ENCODE results near the gene CMTM1. TPM values are rescaled to one million over a fixed set of nuclear protein-coding genes. Genes with fewer than 3 reads are reported as not detected.

CMTM1 gene
- total RNA-seq, 1 experiment from 2014 or later, result 5.2 TPM

- peaks cover 50 to 61% of the 10 kb centered on the region in 2 experiments for H3K4me1 ChIP-seq (ENCODE audit: control insufficient read depth in 1 of 2, insufficient read depth in 2 of 2, low read length in 2 of 2)
- DNase-seq (ENCODE audit: low read depth, low spot score), result no peak
Observed at GRCh38 chr16:66520406-66521170, 45.7 kb upstream of the CMTM1 start.

GRCh38 chr16:66521252-66521713 lies 45.0 kb upstream of the CMTM1 start:
- H3K27ac ChIP-seq (ENCODE audit: low read depth, low read length), result no peak overlapping the region
- TF ChIP-seq REST (IDR thresholded peaks at IDR 0.05; ENCODE audit: low read depth), result no peak
- no peak for TF ChIP-seq EZH2 (IDR thresholded peaks at IDR 0.05)
- TF ChIP-seq POLR2AphosphoS5 (IDR thresholded peaks at IDR 0.05; ENCODE audit: low read depth, low read length), result no peak
- TF ChIP-seq ZNF274 (IDR thresholded peaks at IDR 0.05; ENCODE audit: low read depth, low read length), result no peak
- TF ChIP-seq YY1 (IDR thresholded peaks at IDR 0.05; ENCODE audit: extremely low read depth, insufficient replicate concordance, low read depth, low read length), result no peak
- TF ChIP-seq EZH2phosphoT487 (IDR thresholded peaks at IDR 0.05; ENCODE audit: borderline replicate concordance), result no peak
- no peak for TF ChIP-seq CEBPB (IDR thresholded peaks at IDR 0.05; ENCODE audit: low read depth)
- no peak for TF ChIP-seq ATF3 (IDR thresholded peaks at IDR 0.05)
- TF ChIP-seq TCF7L2 (IDR thresholded peaks at IDR 0.05; ENCODE audit: borderline replicate concordance, extremely low read depth, insufficient read depth, insufficient read length), result no peak
- no peak for TF ChIP-seq SIN3A (IDR thresholded peaks at IDR 0.05; ENCODE audit: low read depth)
- TF ChIP-seq RAD21 (IDR thresholded peaks at IDR 0.05; ENCODE audit: low read depth), result no peak
- TF ChIP-seq ZFX (IDR thresholded peaks at IDR 0.05), result no peak
- TF ChIP-seq SP1 (IDR thresholded peaks at IDR 0.05; ENCODE audit: low read depth), result no peak
- no peak for TF ChIP-seq ELF1 (IDR thresholded peaks at IDR 0.05; ENCODE audit: borderline replicate concordance, low read depth)

More at GRCh38 chr16:66520406-66521170, 45.7 kb upstream of the CMTM1 start:
- no TSS peak for BruUV-seq (replicated peaks)
- H3K36me3 ChIP-seq (ENCODE audit: control insufficient read depth in 1 of 2, insufficient read depth in 2 of 2, low read length in 2 of 2), result no peaks in the 10 kb centered on the region
- H3K27me3 ChIP-seq (ENCODE audit: insufficient read depth, low read length), result no peaks in the 10 kb centered on the region
- no peaks in the 10 kb centered on the region for H3K9me2 ChIP-seq (ENCODE audit: insufficient read depth)
- no peak overlapping the region for H3K27ac ChIP-seq (ENCODE audit: low read depth, low read length)
- intact Hi-C loops (cut with micrococcal nuclease), result no loop called here
- H2AFZ ChIP-seq (ENCODE audit: low read depth, low read length, poor library complexity, severe bottlenecking), result no peak overlapping the region
- RAD21 ChIA-PET (ENCODE audit: low non-redundant PET in 1 of 2, low total read pairs in 2 of 2, uncharacterized antibody in 2 of 2, unreplicated experiment in 2 of 2), result no interaction called here
- no peaks in the 10 kb centered on the region for H4K20me1 ChIP-seq (ENCODE audit: insufficient read depth)
- TF ChIP-seq FOSL1 (IDR thresholded peaks at IDR 0.05; ENCODE audit: low read depth), result no peak
- H3K4me2 ChIP-seq (ENCODE audit: low read length), result 0 out of 2 replicates have a peak overlapping the region, but pooled peaks have one; percentile 62
- H3K4me3 ChIP-seq (replicated peaks in 1 of 2; ENCODE audit: low read depth in 1 of 2, low read length in 2 of 2), result no peak overlapping the region
- POLR2A ChIA-PET, result interaction anchor here (0.8 kb wide), 1 partner anchor 9 kb away, joined by 3 read pairs; no protein-coding TSS in a partner anchor
- CTCF ChIA-PET, result interaction anchor here (2.0 to 2.8 kb wide), 2 partner anchors 88 to 114 kb away, joined by 5 to 10 read pairs; no protein-coding TSS in a partner anchor
- ATAC-seq, result no peak
- no peak overlapping the region for H3K9ac ChIP-seq (ENCODE audit: low read length)
- H3K9me3 ChIP-seq (ENCODE audit: control insufficient read depth in 1 of 2, insufficient read depth in 1 of 2, low read depth in 1 of 2, low read length in 2 of 2), result no peaks in the 10 kb centered on the region
- H3K79me2 ChIP-seq (ENCODE audit: insufficient read depth, low read length), result no peaks in the 10 kb centered on the region

More at GRCh38 chr16:66521252-66521713, 45.0 kb upstream of the CMTM1 start:
- Histone ChIP-seq H3K9me3 (ENCODE audit: control insufficient read depth in 1 of 2, insufficient read depth in 1 of 2, low read depth in 1 of 2, low read length in 2 of 2) (no peaks in the 10 kb centered on the region), H3K79me2 (ENCODE audit: insufficient read depth, low read length) (no peaks in the 10 kb centered on the region), H3K4me3 (replicated peaks in 1 of 2; ENCODE audit: low read depth in 1 of 2, low read length in 2 of 2) (no peak overlapping the region), H3K36me3 (ENCODE audit: control insufficient read depth in 1 of 2, insufficient read depth in 2 of 2, low read length in 2 of 2) (no peaks in the 10 kb centered on the region), H4K20me1 (ENCODE audit: insufficient read depth) (no peaks in the 10 kb centered on the region), H3K27me3 (ENCODE audit: insufficient read depth, low read length) (no peaks in the 10 kb centered on the region), H3K4me2 (ENCODE audit: low read length) (peak overlapping the region; percentile 62), H2AFZ (ENCODE audit: low read depth, low read length, poor library complexity, severe bottlenecking) (no peak overlapping the region), H3K9me2 (ENCODE audit: insufficient read depth) (no peaks in the 10 kb centered on the region), H3K4me1 (ENCODE audit: control insufficient read depth in 1 of 2, insufficient read depth in 2 of 2, low read length in 2 of 2) (peaks cover 44 to 54% of the 10 kb centered on the region in 2 experiments), H3K9ac (ENCODE audit: low read length) (no peak overlapping the region)
- ATAC-seq, result no peak
- DNase-seq (ENCODE audit: low read depth, low spot score), result no peak
- intact Hi-C loops (cut with micrococcal nuclease), result no loop called here
- RAD21 ChIA-PET (ENCODE audit: low non-redundant PET in 1 of 2, low total read pairs in 2 of 2, uncharacterized antibody in 2 of 2, unreplicated experiment in 2 of 2), result no interaction called here
- CTCF ChIA-PET, result interaction anchor here (0.6 to 2.8 kb wide), 6 partner anchors 19 to 309 kb away, joined by 3 to 10 read pairs (median 4); partner anchors contain the start of gene NAE1
- POLR2A ChIA-PET, result interaction anchor here (1.9 kb wide), 1 partner anchor 26 kb away, joined by 9 read pairs; no protein-coding TSS in a partner anchor
- no TSS peak for BruUV-seq (replicated peaks)
